Measurements from ENCODE around the gene ZFC3H1.

Gene ZFC3H1

DNA sequence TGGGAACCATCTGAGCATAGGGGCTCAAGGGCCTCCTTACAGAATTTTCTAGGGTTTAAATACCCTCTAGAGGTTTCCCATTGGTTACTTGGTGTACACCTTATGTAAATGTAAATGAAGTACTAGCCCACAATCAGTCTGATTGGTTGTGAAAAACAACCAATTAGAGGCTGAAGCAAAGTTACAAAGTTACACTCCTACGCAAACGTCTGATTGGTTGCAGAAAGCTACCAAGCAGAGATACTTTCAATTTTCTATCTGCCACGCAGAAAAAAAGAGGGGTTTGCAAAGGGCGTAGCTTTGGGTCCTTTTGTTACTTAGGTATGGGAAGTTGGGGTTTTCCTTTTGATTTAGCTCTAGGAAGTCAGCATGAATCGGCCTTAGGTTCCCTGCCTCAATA is 20.4 kb upstream of the ZFC3H1 start:
- no peak for TF ChIP-seq MYC (IDR thresholded peaks at IDR 0.05; ENCODE audit: low read depth, low read length)
- TF ChIP-seq POLR2A (IDR thresholded peaks at IDR 0.05; ENCODE audit: extremely low read depth, insufficient read length) = no peak
- TF ChIP-seq, protein P1, sequence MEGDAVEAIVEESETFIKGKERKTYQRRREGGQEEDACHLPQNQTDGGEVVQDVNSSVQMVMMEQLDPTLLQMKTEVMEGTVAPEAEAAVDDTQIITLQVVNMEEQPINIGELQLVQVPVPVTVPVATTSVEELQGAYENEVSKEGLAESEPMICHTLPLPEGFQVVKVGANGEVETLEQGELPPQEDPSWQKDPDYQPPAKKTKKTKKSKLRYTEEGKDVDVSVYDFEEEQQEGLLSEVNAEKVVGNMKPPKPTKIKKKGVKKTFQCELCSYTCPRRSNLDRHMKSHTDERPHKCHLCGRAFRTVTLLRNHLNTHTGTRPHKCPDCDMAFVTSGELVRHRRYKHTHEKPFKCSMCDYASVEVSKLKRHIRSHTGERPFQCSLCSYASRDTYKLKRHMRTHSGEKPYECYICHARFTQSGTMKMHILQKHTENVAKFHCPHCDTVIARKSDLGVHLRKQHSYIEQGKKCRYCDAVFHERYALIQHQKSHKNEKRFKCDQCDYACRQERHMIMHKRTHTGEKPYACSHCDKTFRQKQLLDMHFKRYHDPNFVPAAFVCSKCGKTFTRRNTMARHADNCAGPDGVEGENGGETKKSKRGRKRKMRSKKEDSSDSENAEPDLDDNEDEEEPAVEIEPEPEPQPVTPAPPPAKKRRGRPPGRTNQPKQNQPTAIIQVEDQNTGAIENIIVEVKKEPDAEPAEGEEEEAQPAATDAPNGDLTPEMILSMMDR (IDR thresholded peaks at IDR 0.05; ENCODE audit: low read depth, low read length) = no peak
- TF ChIP-seq, protein P2, sequence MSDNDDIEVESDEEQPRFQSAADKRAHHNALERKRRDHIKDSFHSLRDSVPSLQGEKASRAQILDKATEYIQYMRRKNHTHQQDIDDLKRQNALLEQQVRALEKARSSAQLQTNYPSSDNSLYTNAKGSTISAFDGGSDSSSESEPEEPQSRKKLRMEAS (IDR thresholded peaks at IDR 0.05; ENCODE audit: low read depth, low read length) = no peak
- peak; percentile 14 for DNase-seq (ENCODE audit: low read depth)
- no peak overlapping the region for H3K4me3 ChIP-seq (ENCODE audit: low read depth, low read length)

DNA sequence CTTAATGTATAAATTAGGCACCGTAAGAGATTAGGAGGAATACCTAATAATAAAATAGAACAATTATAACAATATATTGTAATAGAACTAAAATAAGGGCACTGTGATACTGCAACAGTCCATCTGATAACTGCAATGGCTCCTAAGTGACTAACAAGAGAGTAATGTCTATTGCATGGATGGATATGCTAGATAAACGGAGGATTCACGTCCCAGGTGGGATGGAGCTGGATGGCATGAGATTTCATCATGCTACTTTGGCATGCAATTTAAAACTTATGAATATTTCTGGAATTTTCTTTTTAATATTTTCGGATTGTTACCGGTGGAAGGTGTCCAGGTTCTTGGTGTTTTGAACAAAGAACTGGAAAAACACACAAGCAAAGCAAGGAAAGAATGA is 20.0 kb upstream of the ZFC3H1 start:
- DNase-seq (ENCODE audit: low read depth) = no peak
- no peak overlapping the region for H3K4me3 ChIP-seq (ENCODE audit: low read depth, low read length)
- TF ChIP-seq MYC (IDR thresholded peaks at IDR 0.05; ENCODE audit: low read depth, low read length) (no peak), POLR2A (IDR thresholded peaks at IDR 0.05; ENCODE audit: extremely low read depth, insufficient read length) (no peak)
- TF ChIP-seq, protein P1 (IDR thresholded peaks at IDR 0.05; ENCODE audit: low read depth, low read length) = no peak
- TF ChIP-seq, protein P2 (IDR thresholded peaks at IDR 0.05; ENCODE audit: low read depth, low read length) = no peak

DNA sequence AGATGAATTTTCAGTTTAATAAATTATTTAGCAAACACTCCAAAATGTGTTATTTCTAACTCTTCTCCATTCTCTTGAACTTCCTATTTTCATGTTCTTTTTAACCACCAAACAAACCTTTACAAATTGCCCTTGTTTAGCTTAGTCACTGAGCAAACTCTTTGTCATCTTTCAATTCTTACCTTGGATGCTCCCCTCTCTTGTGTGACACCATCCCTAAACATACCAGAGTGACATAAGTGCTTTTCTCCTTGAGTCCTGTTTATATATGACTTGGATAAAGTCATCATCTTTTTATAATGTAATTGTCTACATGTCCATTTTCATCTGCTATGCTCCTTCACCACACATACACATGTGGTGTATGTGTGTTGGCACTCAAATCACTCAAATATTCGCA is 18.8 kb upstream of the ZFC3H1 start:
- no peak for TF ChIP-seq MYC (IDR thresholded peaks at IDR 0.05; ENCODE audit: low read depth, low read length)
- TF ChIP-seq, protein P1 (IDR thresholded peaks at IDR 0.05; ENCODE audit: low read depth, low read length) = no peak
- TF ChIP-seq, protein P2 (IDR thresholded peaks at IDR 0.05; ENCODE audit: low read depth, low read length) = no peak
- no peak for TF ChIP-seq POLR2A (IDR thresholded peaks at IDR 0.05; ENCODE audit: extremely low read depth, insufficient read length)
- DNase-seq (ENCODE audit: low read depth) = no peak
- H3K4me3 ChIP-seq (ENCODE audit: low read depth, low read length) = no peak overlapping the region

DNA sequence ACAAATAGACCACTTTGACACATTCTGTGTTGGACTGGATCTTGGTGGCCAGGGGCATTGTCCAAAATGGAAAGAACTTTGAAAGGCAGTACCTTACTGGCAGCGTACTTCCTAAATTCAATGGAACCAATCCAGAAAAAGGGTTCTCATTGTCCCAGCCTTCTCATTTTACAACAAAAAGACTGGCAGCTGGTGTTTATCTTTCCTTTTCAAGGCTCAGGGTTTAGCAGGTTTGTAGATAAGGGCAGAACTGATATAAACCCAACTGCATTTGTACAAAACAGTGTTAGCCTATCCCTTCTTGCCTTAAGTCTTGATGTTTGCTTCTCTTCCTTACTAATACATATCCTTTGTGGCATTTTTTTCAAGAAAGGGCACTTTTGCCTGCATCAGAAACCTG is 8.2 kb upstream of the ZFC3H1 start:
- no peak for DNase-seq (ENCODE audit: low read depth)
- H3K4me3 ChIP-seq (ENCODE audit: low read depth, low read length) = no peak overlapping the region
- TF ChIP-seq POLR2A (IDR thresholded peaks at IDR 0.05; ENCODE audit: extremely low read depth, insufficient read length) (no peak), MYC (IDR thresholded peaks at IDR 0.05; ENCODE audit: low read depth, low read length) (no peak)
- TF ChIP-seq, protein P2 (IDR thresholded peaks at IDR 0.05; ENCODE audit: low read depth, low read length) = no peak
- TF ChIP-seq, protein P1 (IDR thresholded peaks at IDR 0.05; ENCODE audit: low read depth, low read length) = no peak

DNA sequence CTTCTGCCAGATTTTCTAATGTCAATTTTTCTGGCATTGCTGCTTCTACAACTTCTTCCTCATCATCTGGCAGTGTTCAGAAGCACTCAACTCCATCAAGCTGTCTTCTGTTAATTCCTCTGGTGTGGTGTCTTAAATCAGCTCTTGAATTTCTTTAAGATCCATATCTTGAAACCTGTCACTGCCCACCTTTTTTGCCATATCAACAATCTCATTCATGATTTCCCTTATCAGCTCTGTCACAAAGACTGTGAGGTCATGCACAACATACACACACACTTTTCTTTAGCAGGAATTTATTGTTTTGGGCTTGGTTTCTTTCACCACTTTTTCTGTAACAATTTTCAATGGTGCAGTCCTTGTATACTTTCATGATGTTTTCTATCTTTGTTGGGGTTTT is 7.7 kb upstream of the ZFC3H1 start:
- TF ChIP-seq MYC (IDR thresholded peaks at IDR 0.05; ENCODE audit: low read depth, low read length) (no peak), POLR2A (IDR thresholded peaks at IDR 0.05; ENCODE audit: extremely low read depth, insufficient read length) (no peak)
- no peak for DNase-seq (ENCODE audit: low read depth)
- no peak overlapping the region for H3K4me3 ChIP-seq (ENCODE audit: low read depth, low read length)

DNA sequence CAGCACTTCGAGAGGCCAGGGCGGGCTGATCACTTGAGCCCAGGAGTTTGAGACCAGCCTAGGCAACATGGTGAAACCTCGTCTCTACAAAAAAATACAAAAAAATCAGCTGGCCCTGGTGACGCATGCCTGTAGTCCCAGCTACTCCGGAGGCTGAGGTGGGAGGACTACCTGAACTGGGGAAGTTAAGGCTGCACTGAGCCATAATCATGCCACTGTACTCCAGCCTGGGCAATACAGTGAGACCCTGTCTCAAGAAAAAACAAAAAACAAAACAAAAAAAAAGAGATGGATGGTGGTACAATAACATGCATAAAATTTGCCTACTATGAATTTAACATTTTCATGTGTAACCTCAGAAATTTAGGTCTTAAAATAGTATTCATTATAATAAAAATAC is 2.6 kb upstream of the ZFC3H1 start:
- TF ChIP-seq, protein P2 (IDR thresholded peaks at IDR 0.05; ENCODE audit: low read depth, low read length) = no peak
- no peak for DNase-seq (ENCODE audit: low read depth)
- H3K4me3 ChIP-seq (ENCODE audit: low read depth, low read length) = no peak overlapping the region

DNA sequence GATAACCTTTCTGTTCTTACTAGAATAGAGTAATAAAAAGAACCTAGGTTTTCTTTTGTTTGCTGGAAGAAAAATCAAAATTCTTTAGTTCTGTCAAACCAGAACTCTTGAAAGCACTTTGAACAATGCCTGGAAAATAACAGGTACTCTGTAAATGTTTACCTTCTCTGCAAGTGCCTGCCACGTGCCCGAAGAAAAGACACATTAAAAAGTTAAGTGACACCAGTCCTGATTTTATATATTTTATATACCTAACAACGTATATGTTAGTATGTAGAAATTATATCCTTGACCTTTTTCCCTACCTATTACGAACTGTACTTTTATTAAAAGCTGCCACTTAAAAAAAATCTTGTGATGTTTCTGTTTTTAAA is 1.4 kb upstream of the ZFC3H1 start:
- DNase-seq (ENCODE audit: low read depth) = no peak
- TF ChIP-seq, protein P1 (IDR thresholded peaks at IDR 0.05; ENCODE audit: low read depth, low read length) = no peak
- TF ChIP-seq POLR2A (IDR thresholded peaks at IDR 0.05; ENCODE audit: extremely low read depth, insufficient read length) (no peak), MYC (IDR thresholded peaks at IDR 0.05; ENCODE audit: low read depth, low read length) (no peak)
- TF ChIP-seq, protein P2 (IDR thresholded peaks at IDR 0.05; ENCODE audit: low read depth, low read length) = no peak
- peak overlapping the region; percentile 79 for H3K4me3 ChIP-seq (ENCODE audit: low read depth, low read length)
